NCI-H2171 treated with DMSO at 0.1 percent for 48 hours (cell line): Measurements from ENCODE around the gene CDKAL1.
"Not testable (repeated sequence)": the region's sequence is repeated elsewhere in the genome, so short reads cannot be mapped to it uniquely, and the experiment has no call there.

Experiments
- DNase-seq: peaks from one replicate; lab custom pipeline; 2025; lab: John Stamatoyannopoulos, UW

CDKAL1 gene

DNA sequence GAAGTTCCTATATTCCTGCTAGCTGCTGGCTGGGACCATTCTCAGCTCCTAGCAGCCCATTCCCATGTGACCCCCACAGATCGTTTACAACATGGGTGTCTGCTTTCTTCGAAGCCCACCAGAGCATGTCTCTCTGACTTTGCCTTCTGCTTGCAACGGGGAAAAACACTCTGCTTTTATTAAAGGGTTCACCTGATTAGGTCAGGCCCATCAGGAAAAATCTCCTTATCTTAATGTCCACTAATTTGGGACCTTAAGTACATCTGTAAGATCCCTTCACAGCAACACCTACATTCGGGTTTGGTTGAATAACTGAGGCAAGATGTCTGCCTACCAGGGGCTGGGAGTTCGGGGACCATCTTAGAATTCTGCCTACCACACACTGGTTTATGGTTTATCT, 496.9 kb downstream of the CDKAL1 start:
- no peak for DNase-seq

DNA sequence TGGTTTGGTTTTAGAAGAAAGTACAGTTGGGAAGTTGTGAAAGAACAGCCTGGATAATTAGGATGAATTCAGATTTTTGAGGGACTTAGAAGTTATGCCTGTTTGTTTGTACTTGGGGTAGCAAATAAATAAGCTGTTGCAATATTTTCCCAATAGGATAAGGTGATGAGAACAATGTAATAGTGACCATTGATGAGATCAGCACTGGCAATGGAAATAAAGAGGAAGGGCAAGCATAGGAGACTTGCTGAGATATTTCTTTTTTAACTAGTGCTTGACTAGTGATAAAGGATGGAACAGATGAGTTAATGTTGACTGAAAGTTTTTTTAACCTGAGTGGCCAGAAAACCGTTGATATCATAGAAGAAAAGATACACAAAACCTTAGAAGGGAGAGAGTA, 498.8 kb downstream of the CDKAL1 start:
- DNase-seq: no peak

DNA sequence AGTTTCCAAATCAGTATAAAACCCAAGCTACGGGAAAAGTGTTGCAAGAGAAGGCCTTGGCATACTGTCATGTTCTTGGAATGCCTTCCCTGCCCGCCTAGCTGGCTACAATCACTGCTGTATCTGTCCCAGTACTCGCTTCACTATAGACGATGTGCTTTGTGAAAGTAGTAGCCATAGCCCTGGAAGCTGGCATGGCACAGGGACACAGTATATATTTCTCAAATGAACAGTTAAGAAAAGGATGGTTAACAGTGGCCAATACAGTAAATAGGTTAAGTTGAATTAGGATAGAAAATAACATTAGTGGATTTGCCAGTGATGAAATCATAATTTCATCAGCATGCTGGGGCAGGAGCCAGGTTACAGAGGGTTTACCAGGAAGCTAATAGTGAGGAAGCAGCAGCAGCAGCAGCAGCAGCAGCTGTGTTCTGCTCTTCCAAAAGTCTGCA, 499.3 kb downstream of the CDKAL1 start:
- DNase-seq: no peak

DNA sequence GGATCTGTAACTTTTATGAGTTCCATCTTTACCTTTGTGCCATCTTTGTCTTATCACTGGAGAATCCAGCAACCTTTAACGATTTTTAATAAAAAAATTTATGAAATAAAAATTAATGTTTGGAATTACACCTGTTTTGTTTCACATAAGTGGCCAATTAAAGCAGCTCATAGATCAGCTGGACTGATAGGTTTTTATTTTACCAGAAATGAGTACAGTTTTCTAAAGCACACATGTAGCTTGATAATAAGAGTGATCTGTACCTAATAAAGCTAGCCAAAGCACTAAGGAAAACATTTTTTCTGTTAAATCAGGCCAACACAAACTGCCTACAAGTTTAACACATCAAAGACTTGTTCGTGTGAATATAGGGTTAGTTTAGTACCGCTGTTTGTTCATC, 500.1 kb downstream of the CDKAL1 start:
- DNase-seq: no peak

DNA sequence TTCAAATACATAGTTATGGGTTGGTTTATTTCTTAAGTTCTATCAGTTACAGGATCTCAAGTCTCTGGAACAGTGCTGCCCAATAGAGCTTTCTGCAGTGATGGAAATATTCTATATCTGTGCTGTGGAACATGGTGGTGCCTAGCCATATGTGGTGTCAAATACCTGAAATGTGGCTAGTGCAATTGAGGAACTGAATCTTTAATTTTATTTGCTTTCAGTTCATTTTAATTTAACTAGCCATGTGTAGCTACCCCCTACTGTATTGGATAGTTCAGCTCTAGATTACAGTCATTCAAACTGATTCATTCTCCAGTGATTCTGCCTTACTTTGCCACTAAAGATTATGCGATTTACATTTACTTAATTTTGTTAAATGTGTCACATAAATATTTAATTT, 503.2 kb downstream of the CDKAL1 start:
- no peak for DNase-seq

DNA sequence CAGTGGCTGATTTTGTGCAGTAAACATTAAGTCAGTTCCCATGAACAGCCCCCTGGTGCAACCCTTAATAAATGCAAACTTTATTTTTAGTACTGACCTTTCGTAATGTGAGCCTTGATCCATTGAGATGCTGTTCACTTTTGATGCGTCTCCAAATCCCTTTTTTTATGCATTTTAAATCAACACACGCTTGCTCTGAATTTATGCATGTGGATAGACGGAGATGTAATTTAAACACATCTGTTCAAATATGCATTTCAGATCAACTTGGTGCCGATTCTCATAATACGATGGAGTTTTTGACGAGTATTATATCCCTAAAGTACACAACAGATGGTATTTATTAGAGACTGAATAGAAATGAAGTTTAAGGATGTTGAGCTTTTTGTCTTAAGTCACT, 505.7 kb downstream of the CDKAL1 start:
- DNase-seq: peak; percentile 47

DNA sequence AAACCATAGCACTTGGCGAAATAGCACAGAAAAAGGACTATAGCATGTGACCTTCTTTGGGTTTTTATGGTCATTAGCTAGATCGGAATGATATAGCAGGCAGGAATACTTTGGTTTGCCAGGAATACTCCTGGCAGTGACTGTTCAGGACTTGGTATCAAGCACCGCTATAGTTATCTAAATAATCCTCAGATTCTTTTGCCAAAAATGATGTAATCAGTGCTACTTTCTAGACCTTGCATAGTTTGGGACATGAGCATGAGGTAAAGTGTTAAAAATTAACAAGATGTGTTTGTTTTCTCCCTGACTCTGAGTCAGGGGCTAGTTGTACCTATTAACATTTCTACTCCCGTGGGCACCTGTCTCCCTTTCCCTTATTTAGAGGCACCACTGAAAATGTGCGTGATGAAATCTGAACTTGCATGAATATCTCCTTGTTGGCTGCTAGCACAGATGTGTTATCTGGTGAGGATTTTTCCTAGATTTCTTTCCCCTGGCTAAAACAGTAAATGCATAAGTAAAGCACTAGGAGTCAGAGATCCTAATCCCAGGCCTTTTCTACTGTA, 511.0 kb downstream of the CDKAL1 start:
- peak; percentile 9 for DNase-seq

DNA sequence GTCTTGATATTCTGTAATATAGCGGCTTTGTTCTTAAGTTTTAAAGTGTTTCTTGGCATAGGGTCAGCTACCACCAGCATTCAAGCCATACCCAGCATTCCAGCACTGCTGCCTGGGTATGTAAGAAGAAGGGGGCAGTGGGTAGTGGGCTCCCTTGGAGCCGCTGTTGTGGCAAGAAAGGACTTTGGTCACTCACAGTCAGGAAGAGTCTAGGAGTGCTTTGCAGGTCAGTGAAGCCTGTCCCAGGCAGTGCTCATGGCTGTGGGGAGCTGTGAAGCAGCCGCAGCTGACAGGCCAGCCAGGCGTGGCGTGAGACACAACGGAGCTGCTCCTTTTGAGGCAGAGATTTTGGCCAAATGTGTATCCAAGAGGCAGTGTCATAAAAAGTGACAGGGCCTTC, 512.0 kb downstream of the CDKAL1 start:
- no peak for DNase-seq

DNA sequence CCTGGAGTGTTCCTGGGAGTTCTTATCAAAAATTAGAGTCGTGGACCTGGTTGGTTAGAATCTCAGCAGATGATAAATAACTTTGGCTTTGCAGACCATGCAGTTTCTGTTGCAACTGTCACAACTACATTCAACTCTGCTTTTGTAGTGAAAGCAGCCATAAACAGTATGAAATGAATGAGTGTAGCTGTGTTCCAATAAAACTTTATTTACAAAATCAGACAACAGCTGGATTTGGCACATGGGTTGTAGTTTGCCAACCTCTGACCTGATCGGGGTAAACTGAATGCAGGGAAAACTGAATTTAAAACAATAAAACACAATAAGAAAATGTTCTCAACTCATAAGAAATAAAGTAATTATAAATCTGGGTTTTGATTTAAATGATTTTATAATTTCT, 513.8 kb downstream of the CDKAL1 start:
- no peak for DNase-seq

DNA sequence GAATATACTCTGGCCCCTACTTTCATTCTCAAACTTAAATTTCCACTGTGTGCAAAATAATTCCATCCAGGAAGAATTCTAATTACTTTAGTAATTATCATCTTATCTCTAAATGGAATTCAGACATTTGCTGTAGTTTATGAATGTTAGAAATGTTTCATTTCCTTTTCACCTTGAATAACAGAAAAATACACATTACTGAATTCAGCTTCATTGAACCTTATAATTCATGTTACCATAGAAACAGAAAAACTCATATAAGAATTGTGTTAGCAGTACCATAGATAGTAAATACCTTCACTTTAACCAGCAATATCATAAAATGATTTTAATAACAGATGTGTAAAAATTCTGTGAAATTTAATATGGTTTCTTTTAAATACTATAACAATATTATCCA, 514.9 kb downstream of the CDKAL1 start:
- DNase-seq: no peak

DNA sequence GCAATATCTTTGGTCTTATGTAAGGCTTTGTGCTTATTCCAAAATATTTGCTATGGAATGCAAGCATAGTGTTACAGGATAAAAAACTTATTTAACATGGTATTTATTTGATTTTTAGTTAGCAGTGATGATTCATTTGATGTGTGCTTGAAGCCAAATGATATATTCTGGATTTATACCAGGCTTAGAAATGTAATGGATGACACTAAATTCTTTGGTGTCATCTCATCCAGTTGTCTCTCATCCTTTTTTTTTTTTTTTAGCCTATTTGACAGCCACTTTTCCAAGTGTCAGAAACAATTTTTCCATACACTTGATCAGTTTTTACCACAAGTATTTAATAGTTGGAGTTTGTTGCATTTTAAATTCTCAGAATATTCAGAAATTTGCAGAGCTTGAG, 515.3 kb downstream of the CDKAL1 start:
- no peak for DNase-seq

DNA sequence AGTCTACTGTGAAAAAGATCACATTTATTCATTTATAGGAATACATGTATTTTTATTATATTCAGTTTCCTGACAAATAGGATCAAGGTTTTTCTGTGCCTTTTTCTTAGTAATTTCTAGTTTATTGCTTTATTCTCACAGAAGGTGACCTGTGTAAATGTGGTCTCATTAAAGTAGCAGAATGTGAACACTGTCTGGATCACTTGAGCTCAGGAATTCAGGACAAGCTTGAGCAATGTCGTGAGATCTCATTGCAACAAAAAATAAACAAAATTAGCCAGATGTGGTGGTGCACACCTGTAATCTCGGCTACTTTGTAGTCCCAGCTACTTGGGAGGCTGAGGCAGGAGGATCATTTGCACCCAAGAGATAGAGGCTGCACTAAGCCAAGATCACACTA, 516.7 kb downstream of the CDKAL1 start:
- no peak for DNase-seq

DNA sequence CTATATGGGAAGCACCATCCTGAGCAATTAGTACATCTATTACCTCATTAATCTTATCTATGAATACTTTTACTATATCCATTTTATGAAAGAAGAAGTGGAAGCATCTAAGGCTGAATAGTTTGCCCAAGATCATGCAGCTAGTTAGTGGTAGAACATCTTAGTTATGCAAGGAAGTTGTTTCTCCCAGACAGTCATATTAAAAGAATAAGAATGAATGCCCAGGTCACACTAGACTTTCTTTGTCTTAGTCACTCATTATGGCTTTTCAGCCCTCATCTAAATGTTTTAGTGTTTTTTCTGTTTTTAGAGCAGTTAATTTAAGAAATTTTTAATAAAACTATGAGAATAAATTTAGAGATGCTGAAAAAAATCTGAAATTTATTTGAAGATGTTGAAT, 517.5 kb downstream of the CDKAL1 start:
- no peak for DNase-seq

DNA sequence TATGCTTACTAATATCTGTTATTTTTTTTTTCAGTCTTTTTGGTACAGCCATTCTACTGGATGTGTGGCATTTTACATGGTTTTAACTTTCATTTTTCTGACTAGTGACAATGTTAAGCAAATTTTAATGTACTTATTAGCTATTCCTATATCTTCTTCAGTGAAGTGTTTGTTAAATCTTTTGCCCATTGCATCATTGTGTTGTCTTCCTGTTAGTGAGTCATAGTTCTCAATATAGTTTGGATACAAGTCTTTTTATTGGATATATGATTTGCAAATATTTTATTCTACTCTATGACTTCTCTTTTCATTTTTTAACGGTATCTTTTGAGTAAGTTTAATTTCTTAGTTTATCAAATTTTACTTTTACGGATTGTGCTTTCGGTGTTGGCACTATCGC, 519.4 kb downstream of the CDKAL1 start:
- no peak for DNase-seq

DNA sequence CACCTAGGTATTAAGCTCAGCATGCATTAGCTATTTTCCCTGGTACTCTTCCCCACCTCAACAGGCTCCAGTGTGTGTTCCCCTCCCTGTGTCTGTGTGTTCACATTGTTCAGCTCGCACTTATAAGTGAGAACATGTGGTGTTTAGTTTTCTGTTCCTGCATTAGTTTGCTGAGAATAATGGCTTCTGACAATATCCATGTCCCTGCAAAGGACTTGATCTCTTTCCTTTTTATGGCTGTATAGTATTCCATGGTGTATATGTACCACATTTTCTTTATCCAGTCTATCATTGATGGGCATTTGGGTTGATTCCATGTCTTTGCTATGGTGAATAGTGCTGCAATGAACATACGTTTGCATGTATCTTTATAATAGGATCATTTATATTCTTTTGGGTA, 521.2 kb downstream of the CDKAL1 start:
- DNase-seq: not testable (repeated sequence)

DNA sequence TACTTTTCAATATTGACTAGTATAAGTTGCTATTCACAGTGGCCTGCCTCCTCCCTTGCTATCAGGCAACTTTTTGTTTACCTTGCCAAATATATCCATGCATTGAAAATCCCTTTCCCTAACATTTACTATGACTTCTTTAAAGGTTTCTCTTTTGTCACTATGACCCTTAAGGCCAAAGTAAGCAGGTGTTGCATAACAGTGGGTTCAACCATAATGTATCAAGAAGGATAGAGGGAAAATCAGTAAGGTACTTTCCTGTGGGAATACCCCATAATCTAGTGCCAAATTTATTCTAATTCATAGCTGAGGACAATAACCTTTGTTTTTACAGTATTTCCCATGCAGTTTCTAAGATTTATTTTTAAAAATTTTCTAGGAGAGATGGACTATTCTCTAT, 527.6 kb downstream of the CDKAL1 start:
- no peak for DNase-seq

DNA sequence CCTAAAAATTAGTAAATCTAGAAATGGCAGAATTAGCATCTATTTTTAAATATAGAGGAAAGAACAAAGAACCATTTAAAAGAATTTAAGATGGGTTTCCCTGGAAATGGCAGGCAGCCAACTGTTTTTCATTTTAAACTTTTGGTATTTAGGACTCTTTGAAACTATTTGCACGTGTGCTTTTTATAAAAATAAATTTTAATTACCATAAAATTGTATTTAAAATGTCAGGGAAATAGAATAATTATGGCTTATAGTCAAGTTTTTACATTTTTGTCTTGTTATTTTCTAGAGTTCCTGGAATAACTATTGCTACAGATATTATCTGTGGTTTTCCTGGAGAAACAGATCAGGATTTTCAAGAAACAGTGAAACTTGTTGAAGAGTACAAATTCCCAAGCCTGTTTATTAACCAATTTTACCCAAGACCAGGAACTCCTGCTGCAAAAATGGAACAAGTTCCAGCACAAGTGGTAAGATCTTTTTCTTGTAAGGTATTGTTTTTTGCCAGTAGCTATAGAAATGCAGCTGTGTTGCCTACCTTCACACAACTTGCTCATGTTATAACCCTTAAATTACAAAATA, 530.6 kb downstream of the CDKAL1 start:
- no peak for DNase-seq

DNA sequence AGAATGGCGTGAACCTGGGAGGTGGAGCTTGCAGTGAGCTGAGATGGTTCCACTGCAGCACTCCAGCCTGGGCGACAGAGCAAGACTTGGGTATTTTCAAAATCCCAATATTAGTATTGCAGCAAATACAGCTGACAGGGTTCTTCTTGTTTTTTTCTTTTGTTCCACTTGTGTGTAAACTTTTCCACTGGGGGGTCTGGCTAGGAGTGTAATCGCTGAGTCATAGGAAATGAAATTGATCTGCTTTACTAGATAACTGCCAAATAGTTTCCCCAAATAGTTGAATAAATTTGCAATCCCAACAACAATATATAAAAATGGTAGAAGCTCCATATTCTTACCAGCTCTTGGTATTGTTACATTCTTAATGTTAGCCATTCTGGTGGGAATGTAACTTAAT, 533.3 kb downstream of the CDKAL1 start:
- DNase-seq: no peak

DNA sequence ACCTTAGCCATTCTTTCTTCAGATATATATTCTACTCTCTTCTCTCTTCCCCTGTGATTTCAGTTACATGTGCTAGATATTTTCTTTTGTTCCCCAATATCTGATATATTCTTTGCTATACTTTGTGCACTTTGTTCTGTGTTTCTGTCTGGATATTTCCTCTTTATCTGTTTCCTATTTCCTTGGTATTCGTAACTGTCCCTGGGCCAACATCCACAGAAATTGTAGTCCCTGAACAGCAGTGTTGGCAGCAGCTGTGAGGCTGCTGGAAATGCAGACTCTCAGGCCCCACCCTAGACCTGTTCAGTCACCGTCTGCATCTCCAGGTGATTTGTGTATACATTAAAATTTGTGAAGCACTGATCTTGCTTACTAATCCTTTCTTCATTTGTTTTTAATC, 536.4 kb downstream of the CDKAL1 start:
- DNase-seq: no peak

DNA sequence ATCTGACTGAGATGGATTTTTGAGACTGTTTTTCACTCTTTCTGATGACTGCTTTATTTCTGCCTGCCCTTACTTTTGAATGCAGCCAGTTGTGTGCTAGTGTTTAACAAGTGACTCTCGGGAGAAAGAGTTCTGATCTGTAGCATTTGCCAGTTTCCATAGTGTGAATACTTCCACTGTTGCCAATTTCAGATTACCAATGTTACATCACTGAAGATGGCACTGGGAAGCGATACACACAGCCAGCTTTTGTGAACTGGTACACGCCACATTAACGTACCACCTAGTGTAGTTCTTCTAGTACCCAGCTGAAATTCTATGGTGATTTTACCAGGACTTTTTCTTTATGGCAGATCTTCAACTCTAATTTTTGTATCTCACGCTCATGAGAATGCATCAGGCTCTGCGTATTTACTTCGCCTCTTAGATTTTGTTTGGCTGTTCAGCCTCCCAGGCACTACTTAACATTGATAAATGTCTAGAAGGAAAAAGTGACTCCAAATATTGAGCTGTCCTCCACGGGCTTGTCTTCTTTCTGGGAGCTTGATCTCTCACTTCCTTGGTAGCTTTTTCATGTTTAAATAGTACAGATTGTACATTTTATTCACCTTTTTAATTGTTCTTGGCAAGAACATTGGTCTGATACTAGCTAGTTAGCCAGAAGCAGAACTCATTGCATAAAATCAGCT, 537.7 kb downstream of the CDKAL1 start:
- no peak for DNase-seq

DNA sequence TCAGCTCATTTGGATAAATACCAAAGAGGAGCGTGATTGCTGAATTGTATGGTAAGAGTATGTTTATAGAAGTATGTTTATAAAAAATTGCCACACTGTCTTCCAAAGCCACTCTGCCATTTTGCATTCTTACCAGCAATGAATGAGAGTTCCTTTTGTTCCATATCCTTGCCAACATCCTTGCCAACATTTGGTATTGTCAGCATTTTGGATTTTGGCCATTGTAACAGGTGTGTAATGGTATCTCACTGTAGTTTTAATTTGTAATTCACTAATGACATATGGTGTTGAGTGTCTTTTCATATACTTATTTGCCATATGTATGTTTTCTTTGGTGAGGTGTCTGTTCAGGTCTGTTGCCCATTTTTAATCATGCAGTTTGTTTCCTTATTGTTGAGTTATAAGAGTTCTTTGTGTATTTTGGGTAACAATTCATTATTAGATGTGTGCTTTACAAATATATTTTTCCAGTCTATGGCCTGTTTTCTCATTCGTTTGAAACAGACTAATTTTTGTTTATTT, 539.1 kb downstream of the CDKAL1 start:
- peak; percentile 43 for DNase-seq

DNA sequence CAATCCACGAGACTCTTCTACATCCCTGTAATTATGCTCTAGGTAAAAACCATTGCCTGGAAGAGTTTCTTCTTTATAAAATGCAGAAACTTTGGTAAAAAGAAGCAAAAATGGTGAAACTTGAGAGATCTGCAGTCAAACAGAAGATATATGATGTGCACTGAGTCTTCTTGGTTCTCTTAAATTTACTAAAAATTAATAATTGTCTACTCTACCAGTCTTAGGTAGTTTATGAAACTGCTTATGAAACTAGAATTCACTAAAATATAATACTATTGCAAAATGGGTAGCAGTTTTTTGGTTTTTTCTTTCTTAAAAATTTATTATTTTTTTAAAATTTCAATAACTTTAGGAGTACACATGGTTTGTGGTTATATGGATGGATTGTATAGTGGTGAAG, 540.2 kb downstream of the CDKAL1 start:
- no peak for DNase-seq

DNA sequence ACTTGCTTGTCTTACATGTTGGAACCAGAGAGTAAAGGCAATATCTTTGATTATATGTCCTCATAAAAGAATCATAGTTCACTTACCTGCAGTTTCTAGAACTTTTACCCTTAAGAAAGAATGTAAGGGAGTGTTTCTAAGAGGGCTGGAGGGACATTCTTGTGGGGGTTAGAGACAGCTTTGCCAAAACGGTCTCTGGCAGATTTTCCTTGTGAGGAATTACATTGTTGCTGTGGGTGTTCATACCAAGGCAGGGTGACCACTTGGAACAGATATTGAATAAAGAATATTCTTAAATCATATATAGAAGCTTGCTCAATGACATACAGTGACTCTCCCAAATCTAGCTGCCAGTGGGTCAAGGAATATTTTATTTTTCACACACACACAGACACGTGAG, 541.7 kb downstream of the CDKAL1 start:
- no peak for DNase-seq

DNA sequence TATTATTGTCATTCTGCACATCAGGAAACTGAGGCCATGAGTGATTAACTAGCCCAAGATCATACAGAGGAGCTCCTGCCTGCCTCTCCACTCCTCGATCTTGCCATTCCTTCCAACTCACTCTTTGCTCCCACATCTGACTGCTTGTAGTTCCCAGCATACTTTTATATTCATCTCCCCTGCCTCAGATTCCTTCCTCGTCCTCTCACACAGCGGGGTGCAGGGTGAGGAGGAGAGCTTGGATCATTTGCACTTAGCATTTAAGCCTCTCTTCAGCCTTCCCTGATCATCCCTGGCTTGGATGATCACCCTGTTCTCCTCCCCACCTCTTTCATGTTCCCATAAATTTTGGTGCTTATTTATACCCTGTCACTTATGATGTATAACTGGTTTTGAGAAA, 544.2 kb downstream of the CDKAL1 start:
- no peak for DNase-seq
